Right lobe of liver (tissue), 6 donors: ENCODE data around the gene RAB14. TPM values are rescaled to one million over a fixed set of nuclear protein-coding genes. Genes with fewer than 3 reads are reported as not detected.

Source experiments
- ATAC-seq, 4 donors: fragments of 200-7000 bp; cut with Tn5 transposase; one replicate each; pipeline ENCODE4 v1.9.1; 2020; ENCODE audit warnings: mild to moderate bottlenecking in 4 of 4, moderate library complexity in 4 of 4
- DNase-seq, 3 donors: peaks; one replicate each; pipeline ENCODE4 v3.0.0-alpha.2; 2020
- H3K27ac ChIP-seq, 3 donors: fragments of 200-600 bp; one replicate each; pipeline ENCODE4 v1.8.0; 2022
- H3K27me3 ChIP-seq, 2 donors: fragments of 200-600 bp; one replicate each; pipeline ENCODE4 v1.8.0; 2022
- H3K36me3 ChIP-seq, 4 donors: fragments of 200-600 bp; sonication (generic) in 1 of 4; one replicate each; pipeline versions ENCODE4 v1.5.1 to v1.8.0; 2017 to 2022; ENCODE audit warnings: control low read depth in 1 of 4
- H3K4me1 ChIP-seq, 4 donors: fragments of 200-600 bp; sonication (generic) in 1 of 4; one replicate each; pipeline versions ENCODE4 v1.5.1 to v1.8.0; 2017 to 2022; ENCODE audit warnings: control low read depth in 1 of 4
- H3K4me3 ChIP-seq, 3 donors: fragments of 200-600 bp; one replicate each; pipeline ENCODE4 v1.8.0; 2022
- H3K9me3 ChIP-seq, 4 donors: fragments of 200-600 bp; sonication (generic) in 1 of 4; one replicate each; pipeline versions ENCODE4 v1.5.1 to v1.8.0; 2017 to 2022; ENCODE audit warnings: control low read depth in 1 of 4
- CTCF ChIP-seq, 4 donors: fragments of 200-600 bp in 3 of 4; fragments of 450-650 bp in 1 of 4; IDR thresholded peaks; one replicate each; pipeline versions ENCODE4 v1.5.1 to v1.8.0; 2016 to 2022; ENCODE audit warnings: antibody characterized with exemption in 4 of 4, mild to moderate bottlenecking in 2 of 4
- POLR2A ChIP-seq: fragments of 450-650 bp; IDR thresholded peaks from one replicate; pipeline ENCODE4 v1.6.1; 2017; ENCODE audit warnings: antibody characterized with exemption, mild to moderate bottlenecking
- WGBS: methylation state at CpG from one replicate; pipeline ENCODE4 v1.1.6; 2018; ENCODE audit warnings: low coverage, low lambda C conversion rate; ENCODE audit not compliant: insufficient coverage; ENCODE audit errors: missing lambda C conversion rate; 5-methylcytosine and 5-hydroxymethylcytosine counted together
- intact Hi-C, 2 donors: fragments of 100-400 bp; cut with DNase I; formaldehyde crosslinking; loops; one replicate each; pipeline versions ENCODE4 v1.11.2 to v1.14.1; 2022
- total RNA-seq, 6 experiments: library from RNA; depleted of rRNA in 2 of 6; stranded (reverse); fragments of >200 nt in 2 of 6; fragmentation: NEBNext Ultra II Directional in 3 of 6; extraction: Animal tissue kit (Norgen Biotek cat#: 25700) in 3 of 6; gene quantifications; one replicate each; pipeline versions ENCODE4 v1.1.0 to v1.2.4, GENCODE V29; 2016 to 2023
- donor health status: DM: no; HTN: yes; CAD: no.
- donor health status: DM: no; HTN: no; CAD: no.
- donor health status: DM: no; HTN: no; CAD: no.
- donor health status: DM: no; HTN: yes; CAD: no.
- donor health status: DM: no; HTN: yes; CAD: no.

Gene RAB14
- total RNA-seq, 6 experiments from 2014 or later = 29.0 to 65.1 (median 53.5) TPM

GRCh38 chr9:121173501-121173900 is 28.2 kb downstream of the RAB14 start:
- Histone ChIP-seq H3K4me1 (peaks cover 0 to 10% (median 2%) of the 10 kb centered on the region in 4 donors), H3K4me3 (no peak overlapping the region), H3K36me3 (peaks cover 0 to 19% (median 6%) of the 10 kb centered on the region in 4 donors), H3K27ac (no peak overlapping the region), H3K27me3 (no peaks in the 10 kb centered on the region), H3K9me3 (no peaks in the 10 kb centered on the region)
- intact Hi-C loops = no loop called here
- DNase-seq = no peak
- no peak for TF ChIP-seq POLR2A
- no peak for TF ChIP-seq CTCF (IDR thresholded peaks at IDR 0.05)
- WGBS = 86% methylated on average over 2 of the region's 7 CpGs
- ATAC-seq = no peak

DNA sequence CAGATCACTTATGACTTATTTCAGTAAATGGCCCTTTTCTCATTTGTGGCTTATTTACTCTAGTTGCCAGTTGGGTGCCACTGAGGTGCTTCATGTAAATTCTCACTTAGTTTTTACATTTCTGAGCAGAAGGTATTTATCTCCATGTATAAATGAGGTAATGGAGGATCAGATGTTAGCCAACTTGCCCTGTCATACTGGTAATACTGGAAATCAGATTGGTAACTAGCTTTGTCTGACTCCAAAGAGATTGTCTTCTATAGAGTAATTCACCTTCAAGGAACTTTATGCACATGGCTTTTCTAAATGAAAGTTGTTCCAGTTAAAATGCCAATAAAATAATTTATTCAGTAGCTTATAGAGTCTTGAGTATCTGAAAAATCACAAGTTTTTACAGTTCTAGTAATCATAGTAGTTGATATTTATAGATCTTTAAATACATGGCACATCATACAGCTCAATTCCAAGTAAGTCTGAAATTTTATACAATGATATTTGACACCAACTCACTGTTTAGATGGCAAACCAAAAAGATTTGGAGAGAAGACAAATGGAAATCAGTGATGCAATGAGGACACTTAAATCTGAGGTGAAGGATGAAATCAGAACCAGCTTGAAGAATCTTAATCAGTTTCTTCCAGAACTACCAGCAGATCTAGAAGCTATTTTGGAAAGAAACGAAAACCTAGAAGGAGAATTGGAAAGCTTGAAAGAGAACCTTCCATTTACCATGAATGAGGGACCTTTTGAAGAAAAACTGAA is 28.8 kb downstream of the RAB14 start:
- Histone ChIP-seq H3K4me1 (peaks cover 0 to 4% (median 0%) of the 10 kb centered on the region in 4 donors), H3K36me3 (peaks cover 0 to 19% (median 6%) of the 10 kb centered on the region in 4 donors), H3K27ac (no peak overlapping the region), H3K9me3 (no peaks in the 10 kb centered on the region), H3K4me3 (no peak overlapping the region), H3K27me3 (no peaks in the 10 kb centered on the region)
- TF ChIP-seq POLR2A (no peak), CTCF (IDR thresholded peaks at IDR 0.05) (no peak)
- no peak for DNase-seq
- ATAC-seq = no peak
- intact Hi-C loops = no loop called here
- WGBS = 100% methylated on average over 1 of the region's 1 CpG

GRCh38 chr9:121171236-121171635 is 30.4 kb downstream of the RAB14 start:
- ATAC-seq (no peak), DNase-seq (no peak)
- intact Hi-C loops = no loop called here
- TF ChIP-seq POLR2A = no peak
- Histone ChIP-seq H3K4me1 (no peaks in the 10 kb centered on the region), H3K4me3 (no peak overlapping the region), H3K36me3 (peaks cover 0 to 24% (median 6%) of the 10 kb centered on the region in 4 donors), H3K27me3 (no peaks in the 10 kb centered on the region), H3K27ac (no peak overlapping the region), H3K9me3 (no peaks in the 10 kb centered on the region)
- 89% methylated on average over 5 of the region's 5 CpGs for WGBS

DNA sequence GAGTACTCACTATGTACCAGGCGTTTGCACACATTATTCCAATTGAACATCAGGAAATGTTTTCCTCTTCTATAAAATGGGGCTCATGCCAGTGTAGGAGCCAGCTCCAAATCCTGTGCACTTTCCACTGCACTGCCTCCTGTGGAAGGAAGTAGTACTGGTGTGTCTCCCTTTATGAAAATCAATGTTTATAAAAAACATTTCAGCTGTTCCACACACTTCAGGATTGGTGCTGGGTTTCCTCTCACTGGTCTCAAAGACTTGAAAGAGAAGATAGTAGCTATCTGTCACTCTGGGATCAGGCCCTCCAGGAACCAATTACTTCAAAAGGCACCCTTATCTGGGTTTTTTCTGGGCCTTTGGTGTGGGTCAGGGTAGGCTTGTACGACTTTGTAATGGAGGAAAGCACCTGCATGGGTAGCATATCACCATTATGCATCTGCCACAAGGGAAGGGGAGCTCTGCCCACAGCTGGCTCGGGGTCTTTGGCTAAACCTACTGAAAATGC is 32.5 kb downstream of the RAB14 start:
- DNase-seq (no peak), ATAC-seq (peak; percentile 58 to 68 (median 66))
- H3K4me1 ChIP-seq = no peaks in the 10 kb centered on the region
- H3K4me3 ChIP-seq = no peak overlapping the region
- peaks cover 0 to 27% (median 6%) of the 10 kb centered on the region in 4 donors for H3K36me3 ChIP-seq
- no peak overlapping the region for H3K27ac ChIP-seq
- intact Hi-C loops = no loop called here
- WGBS = 66% methylated on average over 3 of the region's 3 CpGs
- no peaks in the 10 kb centered on the region for H3K9me3 ChIP-seq
- no peaks in the 10 kb centered on the region for H3K27me3 ChIP-seq
- TF ChIP-seq CTCF (IDR thresholded peaks at IDR 0.05) (peak; percentile 29 to 45 (median 40)), POLR2A (no peak)

GRCh38 chr9:121168052-121168451 is 33.6 kb downstream of the RAB14 start:
- Histone ChIP-seq H3K27me3 (no peaks in the 10 kb centered on the region), H3K4me3 (no peak overlapping the region), H3K9me3 (no peaks in the 10 kb centered on the region), H3K4me1 (no peaks in the 10 kb centered on the region), H3K36me3 (peaks cover 0 to 21% (median 4%) of the 10 kb centered on the region in 4 donors), H3K27ac (no peak overlapping the region)
- intact Hi-C loops = no loop called here
- ATAC-seq (no peak), DNase-seq (no peak)
- TF ChIP-seq CTCF (IDR thresholded peaks at IDR 0.05) (no peak), POLR2A (no peak)
- WGBS = 83% methylated on average over 2 of the region's 2 CpGs
